ENCODE results near the gene ACAP3.

GRCh38 chr1:1342584-1343115 lies 34.9 kb upstream of the ACAP3 start:
- TF ChIP-seq CTCF (IDR thresholded peaks at IDR 0.05; ENCODE audit: low read depth, low read length, missing input control) (no peak), TAF1 (conservative IDR thresholded peaks at IDR 0.05) (no peak)

Measured in liver (tissue), 3 donors.